Transverse colon (tissue), 4 donors: Measurements from ENCODE around the gene PRRC2A. TPM values are rescaled to one million over a fixed set of nuclear protein-coding genes. Genes with fewer than 3 reads are reported as not detected.

Experiments used
- DNase-seq: peaks from one replicate; pipeline ENCODE4 v3.0.0-alpha.2; 2019
- H3K27ac ChIP-seq, 4 donors: fragments of 200-600 bp; sonication (generic); 2 replicates each; pipeline ENCODE4 v1.5.1; 2016 to 2018; ENCODE audit warnings: inconsistent platforms in 4 of 4
- H3K27me3 ChIP-seq: fragments of 200-600 bp; sonication (generic); 2 replicates; pipeline ENCODE4 v1.5.1; 2017; ENCODE audit warnings: inconsistent platforms
- H3K36me3 ChIP-seq, 4 donors: fragments of 200-600 bp; sonication (generic); 2 replicates each; pipeline ENCODE4 v1.5.1; 2017 to 2019; ENCODE audit warnings: inconsistent platforms in 4 of 4
- H3K4me1 ChIP-seq, 4 donors: fragments of 200-600 bp; sonication (generic); 2 replicates each; pipeline ENCODE4 v1.5.1; 2017 to 2020; ENCODE audit warnings: inconsistent platforms in 4 of 4
- H3K4me3 ChIP-seq, 4 donors: fragments of 200-600 bp; sonication (generic); 1 replicate in 1 of 4; 2 replicates in 3 of 4; pipeline versions ENCODE4 v1.5.1 to v1.6.1; 2017 to 2019; ENCODE audit warnings: inconsistent platforms in 4 of 4
- H3K9me3 ChIP-seq, 2 donors: fragments of 200-600 bp; sonication (generic); 2 replicates each; pipeline ENCODE4 v1.5.1; 2017 to 2019; ENCODE audit warnings: inconsistent platforms in 2 of 2
- CTCF ChIP-seq, 5 experiments: fragments of 200-600 bp in 3 of 5; fragments of 450-650 bp in 2 of 5; sonication (generic) in 3 of 5; IDR thresholded peaks; 1 replicate in 2 of 5; 2 replicates in 3 of 5; pipeline ENCODE4 v1.5.1; 2016 to 2017; ENCODE audit warnings: antibody characterized with exemption in 5 of 5, inconsistent platforms in 3 of 5, mild to moderate bottlenecking in 2 of 5, moderate library complexity in 1 of 5
- EP300 ChIP-seq: sonication (generic); formaldehyde crosslinking; IDR thresholded peaks from one replicate; pipeline ENCODE4 v1.6.1; 2017; ENCODE audit warnings: antibody characterized with exemption, low read depth
- POLR2A ChIP-seq: fragments of 450-650 bp; IDR thresholded peaks from one replicate; pipeline ENCODE4 v1.6.1; 2016; ENCODE audit warnings: antibody characterized with exemption, mild to moderate bottlenecking, moderate library complexity
- POLR2AphosphoS5 ChIP-seq, 3 donors: sonication (generic); formaldehyde crosslinking; IDR thresholded peaks; one replicate each; pipeline ENCODE4 v1.6.1; 2016; ENCODE audit warnings: antibody characterized with exemption in 3 of 3
- WGBS, 2 donors: methylation state at CpG; one replicate each; pipeline ENCODE4 v1.1.5; 2018; ENCODE audit warnings: low coverage in 1 of 2; 5-methylcytosine and 5-hydroxymethylcytosine counted together
- in situ Hi-C, 4 donors: fragments of 200-750 bp; cut with MboI; loops; one replicate each; pipeline versions ENCODE4 v1.15.0 to v1.15.1; 2017; ENCODE audit warnings: low sequenced_read_pairs in 3 of 4, low pct_ligation_motif_present in 1 of 4, low pct_unique_long_range_greater_than_20kb in 1 of 4
- intact Hi-C: fragments of 100-400 bp; cut with DNase I; formaldehyde crosslinking; loops from one replicate; pipeline ENCODE4 v1.15.1; 2023; ENCODE audit warnings: low total_unique reads
- total RNA-seq, 4 donors: library from RNA; depleted of rRNA; stranded (reverse); fragments of >200 nt; gene quantifications; one replicate each; pipeline ENCODE4 v1.1.0, GENCODE V29; 2016

The PRRC2A gene
- total RNA-seq, 4 donors from 2014 or later: 63.9 to 138 (median 85.8) TPM

- peaks cover 7% of the 10 kb centered on the region for H3K27me3 ChIP-seq
- H3K9me3 ChIP-seq: no peaks in the 10 kb centered on the region
- in situ Hi-C loops (no loop called here), intact Hi-C loops (no loop called here)
- H3K36me3 ChIP-seq: no peaks in the 10 kb centered on the region
- no peak overlapping the region for H3K4me3 ChIP-seq
- no peak for DNase-seq
- no peak overlapping the region for H3K27ac ChIP-seq
- 60 to 77% methylated on average over 3 to 12 of the region's 12 CpGs for WGBS, 2 donors
- H3K4me1 ChIP-seq: peaks cover 6 to 30% (median 7%) of the 10 kb centered on the region in 4 donors
- TF ChIP-seq POLR2A (no peak), CTCF (IDR thresholded peaks at IDR 0.05) (no peak), POLR2AphosphoS5 (IDR thresholded peaks at IDR 0.05) (no peak)
Observed at GRCh38 chr6:31578184-31579118, 42.1 kb upstream of the PRRC2A start.

GRCh38 chr6:31579119-31579505, 41.4 kb upstream of the PRRC2A start:
- 81% methylated on average over 3 of the region's 3 CpGs; no CpG with 5 or more reads in 1 of the 2 donors for WGBS, 2 donors
- intact Hi-C loops (no loop called here), in situ Hi-C loops (no loop called here)
- TF ChIP-seq POLR2A (no peak), CTCF (IDR thresholded peaks at IDR 0.05) (no peak), EP300 (no peak), POLR2AphosphoS5 (IDR thresholded peaks at IDR 0.05) (no peak)
- Histone ChIP-seq H3K27me3 (peaks cover 7% of the 10 kb centered on the region), H3K36me3 (no peaks in the 10 kb centered on the region), H3K9me3 (no peaks in the 10 kb centered on the region), H3K4me3 (no peak overlapping the region), H3K27ac (no peak overlapping the region), H3K4me1 (peaks cover 6 to 30% (median 7%) of the 10 kb centered on the region in 4 donors)
- no peak for DNase-seq

GRCh38 chr6:31579546-31580437, 40.7 kb upstream of the PRRC2A start:
- Histone ChIP-seq H3K9me3 (no peaks in the 10 kb centered on the region), H3K27ac (peak overlapping the region; percentile 79 to 91 (median 86)), H3K4me3 (peak overlapping the region in 1 of 4 donors; percentile 96), H3K36me3 (no peaks in the 10 kb centered on the region), H3K27me3 (peaks cover 7% of the 10 kb centered on the region), H3K4me1 (peaks cover 6 to 27% (median 7%) of the 10 kb centered on the region in 4 donors)
- WGBS, 2 donors: 57 to 82% methylated on average over 1 to 8 of the region's 8 CpGs
- intact Hi-C loops (loop anchor here (5.0 kb wide), 1 partner anchor 32 kb away; the partner anchor contains the start of genes ATP6V1G2 and NFKBIL1), in situ Hi-C loops (no loop called here)
- no peak for DNase-seq
- TF ChIP-seq CTCF (IDR thresholded peaks at IDR 0.05) (no peak), EP300 (no peak), POLR2A (no peak), POLR2AphosphoS5 (IDR thresholded peaks at IDR 0.05) (no peak)

- WGBS, 2 donors: 45 to 58% methylated on average over 5 to 11 of the region's 11 CpGs
- Histone ChIP-seq H3K36me3 (no peaks in the 10 kb centered on the region), H3K27ac (peak overlapping the region; percentile 79 to 91 (median 86)), H3K4me1 (peaks cover 6 to 28% (median 7%) of the 10 kb centered on the region in 4 donors), H3K27me3 (peaks cover 7% of the 10 kb centered on the region), H3K4me3 (peak overlapping the region; percentile 52 to 96 (median 75)), H3K9me3 (no peaks in the 10 kb centered on the region)
- TF ChIP-seq CTCF (IDR thresholded peaks at IDR 0.05) (no peak), POLR2AphosphoS5 (IDR thresholded peaks at IDR 0.05) (no peak), EP300 (no peak), POLR2A (no peak)
- DNase-seq: no peak
- in situ Hi-C loops (no loop called here), intact Hi-C loops (loop anchor here (5.0 kb wide), 1 partner anchor 33 kb away; the partner anchor contains the start of genes ATP6V1G2 and NFKBIL1)
Observed at GRCh38 chr6:31580438-31580740, 40.1 kb upstream of the PRRC2A start.
